ENCODE results near the gene UBA52.

UBA52 gene

GRCh38 chr19:18626906-18627305, 55.2 kb downstream of the UBA52 start:
- DNase-seq (ENCODE audit: low spot score): no peak
- no peak overlapping the region for H3K4me3 ChIP-seq (ENCODE audit: severe bottlenecking)
- no peaks in the 10 kb centered on the region for H3K36me3 ChIP-seq (ENCODE audit: low read depth)
- no peak overlapping the region for H3K27ac ChIP-seq (ENCODE audit: poor library complexity, severe bottlenecking)
- no peaks in the 10 kb centered on the region for H3K9me3 ChIP-seq (ENCODE audit: severe bottlenecking)
- no peak for TF ChIP-seq CTCF (IDR thresholded peaks at IDR 0.05; ENCODE audit: poor library complexity, severe bottlenecking)
- no peak for ATAC-seq (ENCODE audit: low read depth)
- no peaks in the 10 kb centered on the region for H3K4me1 ChIP-seq (ENCODE audit: insufficient read depth, poor library complexity, severe bottlenecking)
- no peaks in the 10 kb centered on the region for H3K27me3 ChIP-seq (ENCODE audit: insufficient read depth, poor library complexity, severe bottlenecking)
